ENCODE results near the gene SLC3A2.

SLC3A2 gene

DNA sequence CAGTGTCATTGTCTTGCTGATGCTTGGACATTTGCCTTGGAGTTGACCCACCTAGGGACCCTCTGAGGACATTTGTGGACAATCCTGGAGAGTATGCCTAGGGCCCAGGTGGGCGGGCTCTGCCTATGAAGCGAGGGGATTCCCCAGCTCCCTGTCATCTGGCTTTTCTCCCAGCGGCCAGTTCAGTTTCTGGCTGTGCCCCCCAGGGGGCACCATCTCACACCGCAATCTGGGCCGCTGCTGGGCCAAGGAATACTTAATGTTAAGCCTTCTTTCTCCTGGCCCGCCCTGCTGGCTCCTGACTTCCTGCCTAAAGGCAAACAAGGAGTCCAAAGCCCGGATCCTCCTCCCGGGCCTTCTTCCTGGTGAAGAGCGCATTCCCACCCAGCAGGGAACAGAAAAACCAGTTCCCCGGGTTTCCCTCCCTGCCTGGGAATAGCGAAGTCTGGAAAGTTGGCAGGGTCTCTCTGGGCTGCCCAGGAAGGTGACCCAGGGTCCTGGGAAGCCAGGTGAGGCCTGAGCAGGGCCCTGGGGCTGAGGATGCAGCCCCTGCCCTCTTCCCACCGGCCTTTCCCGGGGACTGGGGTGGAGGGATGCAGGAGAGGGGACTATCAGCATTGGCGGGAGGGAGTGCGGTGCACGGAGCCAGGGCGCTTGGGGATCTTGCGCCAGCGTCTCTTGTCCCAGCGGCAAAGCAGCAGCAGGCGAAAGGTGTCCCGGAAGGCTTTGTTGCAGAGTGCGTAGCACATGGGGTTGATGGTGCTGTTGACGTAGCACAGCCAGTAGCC lies 28.6 kb downstream of the SLC3A2 start:
- peaks cover 12 to 31% (median 23%) of the 10 kb centered on the region in 5 donors for H3K4me1 ChIP-seq (ENCODE audit: control insufficient read depth in 5 of 5, insufficient read depth in 5 of 5, low read length in 5 of 5)
- H3K27ac ChIP-seq (ENCODE audit: low read depth, low read length), result peak overlapping the region; percentile 50
- no peak overlapping the region for H3K4me3 ChIP-seq (ENCODE audit: low read depth in 1 of 5, low read length in 5 of 5)
- no peaks in the 10 kb centered on the region for H3K36me3 ChIP-seq (ENCODE audit: control insufficient read depth in 5 of 5, insufficient read depth in 5 of 5, low read length in 5 of 5)
- no peaks in the 10 kb centered on the region for H3K27me3 ChIP-seq (ENCODE audit: control insufficient read depth in 5 of 5, insufficient read depth in 4 of 5, low read length in 5 of 5)
- H3K9ac ChIP-seq (ENCODE audit: low read length in 5 of 5), result peak overlapping the region in 2 of 5 donors; percentile 39 to 59
- H3K9me3 ChIP-seq (ENCODE audit: control insufficient read depth in 5 of 5, low read length in 5 of 5), result no peaks in the 10 kb centered on the region

DNA sequence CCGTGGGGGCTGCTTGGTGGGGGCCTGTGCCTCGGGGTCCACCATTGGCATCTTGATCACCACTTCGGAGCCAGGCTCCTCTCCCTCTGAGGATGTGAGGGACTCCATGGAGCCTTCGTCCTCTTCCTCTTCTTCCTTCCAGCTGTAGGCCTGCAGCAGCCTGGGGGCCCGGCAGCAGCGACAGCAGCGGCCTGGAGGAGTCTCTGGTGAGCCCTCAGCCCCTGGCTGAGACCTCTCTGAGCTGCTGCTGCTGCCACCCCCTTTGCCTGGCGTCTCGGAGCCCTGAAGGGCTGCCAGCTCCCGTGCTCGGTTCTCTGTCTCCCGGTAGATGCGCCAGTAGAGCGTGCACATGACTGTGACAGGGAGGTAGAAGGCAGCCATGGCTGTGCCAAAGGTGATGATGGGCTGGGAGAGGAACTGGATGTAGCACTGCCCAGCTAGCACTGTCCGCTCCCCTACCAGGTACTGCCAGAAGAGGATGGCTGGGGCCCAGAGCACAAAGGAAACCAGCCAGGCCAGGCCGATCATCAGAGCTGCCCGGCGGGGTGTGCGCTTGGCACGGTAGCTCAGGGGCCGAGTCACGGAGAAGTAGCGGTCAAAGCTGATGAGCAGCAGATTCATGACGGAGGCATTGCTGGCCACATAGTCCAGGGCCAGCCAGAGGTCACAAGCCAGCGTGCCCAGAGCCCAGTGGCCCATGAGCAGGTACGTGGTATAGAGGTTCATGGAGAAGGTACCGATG lies 29.6 kb downstream of the SLC3A2 start:
- no peak overlapping the region for H3K27ac ChIP-seq (ENCODE audit: low read depth, low read length)
- no peak overlapping the region for H3K4me3 ChIP-seq (ENCODE audit: low read depth in 1 of 5, low read length in 5 of 5)
- H3K9ac ChIP-seq (ENCODE audit: low read length in 5 of 5), result no peak overlapping the region
- H3K27me3 ChIP-seq (ENCODE audit: control insufficient read depth in 5 of 5, insufficient read depth in 4 of 5, low read length in 5 of 5), result no peaks in the 10 kb centered on the region
- H3K4me1 ChIP-seq (ENCODE audit: control insufficient read depth in 5 of 5, insufficient read depth in 5 of 5, low read length in 5 of 5), result peaks cover 12 to 31% (median 23%) of the 10 kb centered on the region in 5 donors
- H3K9me3 ChIP-seq (ENCODE audit: control insufficient read depth in 5 of 5, low read length in 5 of 5), result no peaks in the 10 kb centered on the region
- no peaks in the 10 kb centered on the region for H3K36me3 ChIP-seq (ENCODE audit: control insufficient read depth in 5 of 5, insufficient read depth in 5 of 5, low read length in 5 of 5)

DNA sequence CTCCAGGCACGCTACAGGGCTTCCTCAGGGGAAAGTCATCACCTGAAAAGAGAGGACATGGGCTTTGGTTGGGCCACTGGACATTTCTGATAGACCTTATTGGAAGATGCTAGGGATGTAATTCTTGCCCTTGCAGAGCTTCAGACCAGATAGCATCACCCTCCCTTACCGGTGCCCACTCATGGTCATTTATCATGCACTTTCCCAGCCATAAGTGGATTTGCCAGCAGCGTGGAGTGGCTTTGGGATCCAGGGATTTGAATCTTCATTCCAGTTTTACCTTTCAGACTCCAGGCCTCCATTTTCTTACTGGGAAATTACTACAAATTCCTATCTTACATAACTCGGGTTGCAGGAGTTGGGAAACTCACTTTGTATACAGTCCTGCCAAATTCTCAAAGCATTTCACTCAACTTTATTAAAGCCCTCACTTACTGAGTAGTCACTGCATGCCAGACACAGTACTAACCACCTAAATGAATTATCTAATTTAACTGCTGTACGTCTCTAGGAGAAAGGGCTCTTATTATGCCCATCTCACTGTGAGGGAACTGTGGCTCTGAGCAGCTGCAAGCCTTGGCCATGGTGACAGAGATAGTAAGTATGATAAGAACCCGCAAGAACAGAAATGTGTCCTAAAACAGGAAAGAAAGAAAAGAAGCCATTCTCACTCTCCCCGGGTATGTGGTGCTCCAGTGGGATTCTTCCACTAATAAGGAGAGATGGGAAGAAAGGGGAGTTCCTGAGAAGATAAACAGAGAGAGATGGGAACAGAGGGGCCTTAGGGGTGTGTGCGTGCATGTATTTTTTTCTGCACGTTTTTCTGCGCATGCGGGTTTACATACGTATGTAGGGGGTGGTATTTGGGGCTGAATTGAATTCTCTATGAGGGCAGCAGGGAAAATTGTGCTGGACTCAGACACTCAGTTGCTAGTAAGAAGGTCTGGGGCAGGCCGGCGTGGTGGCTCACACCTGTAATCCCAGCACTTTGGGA lies 30.7 kb downstream of the SLC3A2 start:
- no peaks in the 10 kb centered on the region for H3K36me3 ChIP-seq (ENCODE audit: control insufficient read depth in 5 of 5, insufficient read depth in 5 of 5, low read length in 5 of 5)
- no peak overlapping the region for H3K27ac ChIP-seq (ENCODE audit: low read depth, low read length)
- H3K27me3 ChIP-seq (ENCODE audit: control insufficient read depth in 5 of 5, insufficient read depth in 4 of 5, low read length in 5 of 5), result no peaks in the 10 kb centered on the region
- H3K4me3 ChIP-seq (ENCODE audit: low read depth in 1 of 5, low read length in 5 of 5), result no peak overlapping the region
- H3K9ac ChIP-seq (ENCODE audit: low read length in 5 of 5), result no peak overlapping the region
- H3K9me3 ChIP-seq (ENCODE audit: control insufficient read depth in 5 of 5, low read length in 5 of 5), result no peaks in the 10 kb centered on the region
- H3K4me1 ChIP-seq (ENCODE audit: control insufficient read depth in 5 of 5, insufficient read depth in 5 of 5, low read length in 5 of 5), result peaks cover 9 to 26% (median 23%) of the 10 kb centered on the region in 5 donors

DNA sequence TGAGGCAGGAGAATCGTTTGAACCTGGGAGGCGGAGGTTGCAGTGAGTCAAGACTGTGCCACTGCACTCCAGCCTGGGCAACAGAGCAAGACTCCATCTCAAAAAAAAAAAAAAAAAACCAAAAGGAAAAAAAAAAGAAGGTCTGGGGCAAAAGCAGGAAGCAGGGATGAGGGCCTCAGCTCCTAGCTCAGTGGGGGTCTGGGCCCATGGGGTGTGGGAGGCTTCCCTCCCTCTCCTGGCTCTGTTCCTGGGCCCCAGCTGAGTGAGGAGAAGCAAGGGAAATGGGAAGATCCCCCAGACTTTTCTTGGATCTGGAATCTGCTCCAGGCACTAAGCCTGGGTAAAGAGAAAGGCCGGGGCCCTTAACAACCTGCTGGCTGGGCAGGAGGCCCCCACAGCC lies 31.6 kb downstream of the SLC3A2 start:
- Histone ChIP-seq H3K27me3 (ENCODE audit: control insufficient read depth in 5 of 5, insufficient read depth in 4 of 5, low read length in 5 of 5) (no peaks in the 10 kb centered on the region), H3K9me3 (ENCODE audit: control insufficient read depth in 5 of 5, low read length in 5 of 5) (no peaks in the 10 kb centered on the region), H3K27ac (ENCODE audit: low read depth, low read length) (no peak overlapping the region), H3K4me3 (ENCODE audit: low read depth in 1 of 5, low read length in 5 of 5) (no peak overlapping the region), H3K4me1 (ENCODE audit: control insufficient read depth in 5 of 5, insufficient read depth in 5 of 5, low read length in 5 of 5) (peaks cover 7 to 23% (median 19%) of the 10 kb centered on the region in 5 donors), H3K9ac (ENCODE audit: low read length in 5 of 5) (no peak overlapping the region), H3K36me3 (ENCODE audit: control insufficient read depth in 5 of 5, insufficient read depth in 5 of 5, low read length in 5 of 5) (no peaks in the 10 kb centered on the region)

DNA sequence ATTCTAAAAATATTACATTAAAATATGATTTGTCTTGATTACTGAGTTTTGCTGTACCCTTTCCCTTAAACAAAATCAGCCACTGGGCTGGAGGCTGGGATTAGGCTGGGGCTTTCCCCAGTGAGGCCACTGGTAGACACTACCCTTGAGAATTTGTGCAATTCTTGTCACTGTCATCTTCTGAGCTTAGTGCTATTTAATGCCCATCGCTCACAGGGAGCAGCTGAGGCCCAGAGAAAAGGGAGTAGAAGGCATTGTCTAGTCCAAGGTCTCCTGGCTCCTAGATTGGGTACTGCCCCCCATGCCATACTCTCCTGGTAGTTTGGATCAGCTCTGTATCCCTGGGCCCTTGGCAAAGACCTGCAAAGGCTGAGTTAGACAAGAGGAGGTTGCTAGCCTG lies 33.7 kb downstream of the SLC3A2 start:
- Histone ChIP-seq H3K4me1 (ENCODE audit: control insufficient read depth in 5 of 5, insufficient read depth in 5 of 5, low read length in 5 of 5) (peaks cover 1 to 11% (median 9%) of the 10 kb centered on the region in 5 donors), H3K27me3 (ENCODE audit: control insufficient read depth in 5 of 5, insufficient read depth in 4 of 5, low read length in 5 of 5) (peaks cover 0 to under 1% (median 0%) of the 10 kb centered on the region in 5 donors), H3K27ac (ENCODE audit: low read depth, low read length) (no peak overlapping the region), H3K9me3 (ENCODE audit: control insufficient read depth in 5 of 5, low read length in 5 of 5) (no peaks in the 10 kb centered on the region), H3K9ac (ENCODE audit: low read length in 5 of 5) (no peak overlapping the region), H3K4me3 (ENCODE audit: low read depth in 1 of 5, low read length in 5 of 5) (no peak overlapping the region), H3K36me3 (ENCODE audit: control insufficient read depth in 5 of 5, insufficient read depth in 5 of 5, low read length in 5 of 5) (no peaks in the 10 kb centered on the region)

DNA sequence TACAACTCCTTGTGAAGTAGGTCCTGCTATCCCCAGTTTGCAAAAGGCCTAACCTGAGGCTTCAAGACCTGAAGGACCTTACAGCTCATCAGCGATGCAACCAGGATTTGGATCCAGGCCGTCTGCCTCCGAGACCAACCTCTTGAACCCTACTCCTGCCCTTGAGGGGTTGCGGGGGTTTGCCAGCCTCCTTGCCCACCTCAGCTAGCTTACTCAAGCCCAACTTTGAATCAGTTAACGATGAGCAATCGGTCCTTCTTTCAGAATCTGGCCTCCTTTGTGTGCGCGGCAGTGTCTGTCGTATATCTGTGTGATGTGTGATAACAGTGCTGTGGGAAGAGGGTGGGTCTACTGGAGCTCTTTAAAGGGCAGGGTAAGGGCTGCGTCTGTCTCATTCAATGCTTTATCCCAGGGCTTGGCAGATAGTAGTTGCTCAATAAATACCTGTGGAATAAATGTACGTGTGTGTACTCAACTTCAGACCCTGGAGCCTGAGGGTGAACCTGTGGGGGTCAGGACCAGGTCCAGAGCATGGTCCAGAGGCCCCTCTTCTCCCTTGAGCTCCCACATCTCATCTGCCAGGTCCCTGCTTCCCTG lies 37.3 kb downstream of the SLC3A2 start:
- no peak overlapping the region for H3K4me3 ChIP-seq (ENCODE audit: low read depth in 1 of 5, low read length in 5 of 5)
- no peak overlapping the region for H3K9ac ChIP-seq (ENCODE audit: low read length in 5 of 5)
- no peaks in the 10 kb centered on the region for H3K9me3 ChIP-seq (ENCODE audit: control insufficient read depth in 5 of 5, low read length in 5 of 5)
- peaks cover 14 to 25% (median 21%) of the 10 kb centered on the region in 5 donors for H3K27me3 ChIP-seq (ENCODE audit: control insufficient read depth in 5 of 5, insufficient read depth in 4 of 5, low read length in 5 of 5)
- H3K27ac ChIP-seq (ENCODE audit: low read depth, low read length), result no peak overlapping the region
- no peaks in the 10 kb centered on the region for H3K36me3 ChIP-seq (ENCODE audit: control insufficient read depth in 5 of 5, insufficient read depth in 5 of 5, low read length in 5 of 5)
- peaks cover 0 to 5% (median 0%) of the 10 kb centered on the region in 5 donors for H3K4me1 ChIP-seq (ENCODE audit: control insufficient read depth in 5 of 5, insufficient read depth in 5 of 5, low read length in 5 of 5)

DNA sequence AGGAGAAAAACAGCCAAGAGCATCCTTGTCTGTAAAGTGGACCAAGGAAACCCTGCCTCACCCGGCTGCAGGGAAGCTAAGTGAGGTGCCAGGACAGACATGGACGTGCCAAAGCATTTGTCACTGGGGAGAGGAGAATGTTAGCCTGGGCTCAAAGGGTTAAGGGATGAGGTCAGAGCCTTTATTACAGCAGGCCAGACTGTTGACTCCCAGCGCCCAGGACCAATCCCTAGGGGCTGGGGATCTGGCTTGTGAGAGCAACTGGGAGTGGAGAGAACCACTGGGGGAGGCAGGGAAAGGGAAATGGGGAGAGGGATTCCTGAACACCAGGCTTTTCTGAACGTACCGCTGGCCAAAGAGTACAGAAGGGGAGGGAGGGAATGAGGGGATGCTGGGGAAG lies 37.8 kb downstream of the SLC3A2 start:
- Histone ChIP-seq H3K4me1 (ENCODE audit: control insufficient read depth in 5 of 5, insufficient read depth in 5 of 5, low read length in 5 of 5) (peaks cover 0 to 11% (median 3%) of the 10 kb centered on the region in 5 donors), H3K36me3 (ENCODE audit: control insufficient read depth in 5 of 5, insufficient read depth in 5 of 5, low read length in 5 of 5) (no peaks in the 10 kb centered on the region), H3K9ac (ENCODE audit: low read length in 5 of 5) (no peak overlapping the region), H3K9me3 (ENCODE audit: control insufficient read depth in 5 of 5, low read length in 5 of 5) (no peaks in the 10 kb centered on the region), H3K27ac (ENCODE audit: low read depth, low read length) (no peak overlapping the region), H3K27me3 (ENCODE audit: control insufficient read depth in 5 of 5, insufficient read depth in 4 of 5, low read length in 5 of 5) (peaks cover 18 to 30% (median 26%) of the 10 kb centered on the region in 5 donors), H3K4me3 (ENCODE audit: low read depth in 1 of 5, low read length in 5 of 5) (no peak overlapping the region)

DNA sequence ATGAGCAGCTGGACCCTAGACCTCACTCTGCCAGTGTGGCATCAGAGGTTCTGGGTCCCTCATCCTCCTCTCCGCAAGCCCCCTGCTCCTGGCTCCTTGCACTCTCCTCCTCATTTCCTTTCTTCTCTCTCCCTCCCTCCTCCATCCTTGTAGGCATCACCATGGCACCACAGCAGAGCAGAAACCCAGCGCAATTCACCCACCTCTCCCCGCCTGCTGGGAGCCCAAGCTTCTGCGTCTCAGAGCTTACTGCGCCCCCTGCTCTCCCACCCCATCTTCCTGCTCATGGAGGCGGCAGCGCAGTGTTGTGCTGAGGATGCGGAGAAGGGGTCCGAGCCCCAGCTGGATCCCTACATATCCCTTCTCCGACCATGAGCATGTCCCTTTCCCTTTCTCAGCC lies 38.8 kb downstream of the SLC3A2 start:
- Histone ChIP-seq H3K36me3 (ENCODE audit: control insufficient read depth in 5 of 5, insufficient read depth in 5 of 5, low read length in 5 of 5) (no peaks in the 10 kb centered on the region), H3K27me3 (ENCODE audit: control insufficient read depth in 5 of 5, insufficient read depth in 4 of 5, low read length in 5 of 5) (peaks cover 23 to 37% (median 31%) of the 10 kb centered on the region in 5 donors), H3K27ac (ENCODE audit: low read depth, low read length) (no peak overlapping the region), H3K4me1 (ENCODE audit: control insufficient read depth in 5 of 5, insufficient read depth in 5 of 5, low read length in 5 of 5) (peaks cover 0 to 17% (median 10%) of the 10 kb centered on the region in 5 donors), H3K9me3 (ENCODE audit: control insufficient read depth in 5 of 5, low read length in 5 of 5) (no peaks in the 10 kb centered on the region), H3K9ac (ENCODE audit: low read length in 5 of 5) (no peak overlapping the region), H3K4me3 (ENCODE audit: low read depth in 1 of 5, low read length in 5 of 5) (no peak overlapping the region)

DNA sequence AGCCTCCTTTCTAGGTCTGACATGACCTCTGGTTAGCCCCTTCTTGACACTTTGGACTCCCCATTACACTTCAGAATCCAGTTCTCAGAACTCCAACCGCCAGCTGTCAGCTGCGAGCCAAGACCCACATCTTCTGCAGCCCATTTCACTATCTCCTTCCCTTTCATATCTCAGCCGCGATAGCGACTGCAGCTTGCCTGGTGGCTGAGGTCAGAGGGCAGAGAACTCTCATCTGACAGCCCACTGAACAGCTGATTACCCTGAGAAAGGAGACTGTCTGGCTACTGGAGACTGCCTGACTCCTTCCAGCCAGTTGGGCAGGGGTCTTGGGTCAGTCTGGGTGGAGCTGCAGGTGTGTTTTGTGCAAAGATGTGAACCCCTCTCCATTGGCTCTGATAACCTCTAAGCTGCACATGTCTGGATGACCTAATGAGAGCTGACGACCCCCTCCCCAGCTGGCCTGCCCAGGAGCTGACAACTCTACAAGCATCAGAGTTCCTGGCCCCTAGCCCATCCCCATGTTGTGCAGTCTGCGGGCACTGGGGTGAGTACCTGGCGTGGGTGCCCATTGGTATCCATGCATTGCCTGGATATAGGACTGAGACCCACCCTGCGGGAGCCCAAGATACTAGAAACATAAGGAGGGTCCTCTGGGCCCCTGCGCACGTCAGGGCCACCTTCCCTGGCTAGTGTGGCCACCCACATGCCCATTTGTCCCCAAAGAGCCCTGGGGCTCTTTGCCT lies 39.4 kb downstream of the SLC3A2 start:
- H3K36me3 ChIP-seq (ENCODE audit: control insufficient read depth in 5 of 5, insufficient read depth in 5 of 5, low read length in 5 of 5), result no peaks in the 10 kb centered on the region
- no peak overlapping the region for H3K4me3 ChIP-seq (ENCODE audit: low read depth in 1 of 5, low read length in 5 of 5)
- no peak overlapping the region for H3K9ac ChIP-seq (ENCODE audit: low read length in 5 of 5)
- H3K27me3 ChIP-seq (ENCODE audit: control insufficient read depth in 5 of 5, insufficient read depth in 4 of 5, low read length in 5 of 5), result peaks cover 25 to 41% (median 32%) of the 10 kb centered on the region in 5 donors
- peaks cover 0 to 17% (median 10%) of the 10 kb centered on the region in 5 donors for H3K4me1 ChIP-seq (ENCODE audit: control insufficient read depth in 5 of 5, insufficient read depth in 5 of 5, low read length in 5 of 5)
- no peak overlapping the region for H3K27ac ChIP-seq (ENCODE audit: low read depth, low read length)
- no peaks in the 10 kb centered on the region for H3K9me3 ChIP-seq (ENCODE audit: control insufficient read depth in 5 of 5, low read length in 5 of 5)
